GF-D8 (cell line): ENCODE data around the gene IP6K3.

Experiments
- DNase-seq: peaks from one replicate; lab custom pipeline; 2025; lab: John Stamatoyannopoulos, UW

IP6K3 gene

DNA sequence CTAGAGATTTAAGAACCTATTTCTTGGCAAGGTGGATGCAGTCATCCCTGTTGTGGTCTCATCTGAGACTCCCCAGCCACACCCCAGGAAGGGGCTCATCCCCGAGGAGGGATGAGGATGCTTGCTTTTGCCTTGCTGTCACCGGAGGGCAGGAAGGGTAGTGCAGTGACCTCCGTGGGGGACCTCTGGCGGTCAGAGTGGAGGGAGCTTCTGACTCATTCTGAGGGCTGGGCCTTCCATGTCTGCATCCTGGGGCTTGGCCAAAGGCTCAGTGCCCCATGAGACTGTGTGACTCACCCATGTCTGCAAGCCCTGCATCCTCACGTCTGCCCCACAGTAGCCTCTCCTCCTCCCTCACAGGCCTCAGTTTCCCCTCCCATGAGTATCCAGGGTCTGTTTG, 73.9 kb downstream of the IP6K3 start:
- no peak for DNase-seq

DNA sequence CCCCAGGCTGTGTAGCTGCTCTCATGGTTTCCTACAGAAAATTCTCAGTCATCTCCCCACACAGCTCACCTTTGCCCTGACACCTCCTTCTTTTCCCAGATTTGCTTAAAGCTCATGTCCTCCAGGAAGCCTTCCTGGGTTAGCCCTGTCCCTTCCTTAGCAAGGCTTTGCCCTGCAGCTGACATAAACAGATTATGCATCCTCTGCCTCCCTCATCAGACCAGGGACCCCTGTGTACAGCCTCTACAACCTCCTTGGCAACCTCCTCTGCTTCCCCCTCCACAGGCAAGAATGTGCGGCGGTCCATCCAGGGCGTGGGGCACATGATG, 75.0 kb downstream of the IP6K3 start:
- DNase-seq = no peak
